GM18526 (cell line): Measurements from ENCODE around the gene TMEM187.

Experiments
- POLR2A ChIP-seq: IDR thresholded peaks from 3 replicates; pipeline ENCODE4 v1.6.1; 2011; ENCODE audit not compliant: insufficient read length; ENCODE audit errors: extremely low read depth

TMEM187 gene

GRCh38 chrX:154016366-154017076, 44.0 kb downstream of the TMEM187 start:
- no peak for TF ChIP-seq POLR2A

GRCh38 chrX:154017766-154018517, 45.4 kb downstream of the TMEM187 start:
- TF ChIP-seq POLR2A, result no peak

DNA sequence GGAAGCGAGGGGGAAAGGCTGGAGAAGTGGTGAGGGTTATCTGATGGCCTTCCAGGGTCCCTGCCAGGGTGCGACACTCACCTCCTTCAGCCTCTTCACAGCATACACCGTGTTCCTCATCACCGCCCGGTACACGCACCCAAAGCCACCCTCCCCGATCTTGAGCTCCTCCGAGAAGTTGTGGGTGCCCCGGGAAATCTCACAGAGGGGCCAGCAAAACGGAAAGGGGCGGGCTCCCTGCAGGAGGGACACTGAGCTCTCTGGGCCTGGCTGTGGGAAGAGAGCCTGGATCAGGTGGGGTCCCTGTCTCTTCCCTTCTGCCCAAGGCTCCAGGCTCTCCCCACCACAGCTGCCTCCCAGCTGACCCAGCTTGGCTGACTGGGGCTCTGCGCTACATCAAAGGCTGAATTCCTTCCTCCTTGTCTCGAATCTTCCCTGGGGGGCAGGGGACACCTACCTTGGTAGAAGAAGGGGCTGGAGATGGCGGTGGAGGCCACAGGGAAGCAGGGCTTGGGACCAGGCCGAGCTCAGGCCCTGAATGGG, 46.0 kb downstream of the TMEM187 start:
- no peak for TF ChIP-seq POLR2A

DNA sequence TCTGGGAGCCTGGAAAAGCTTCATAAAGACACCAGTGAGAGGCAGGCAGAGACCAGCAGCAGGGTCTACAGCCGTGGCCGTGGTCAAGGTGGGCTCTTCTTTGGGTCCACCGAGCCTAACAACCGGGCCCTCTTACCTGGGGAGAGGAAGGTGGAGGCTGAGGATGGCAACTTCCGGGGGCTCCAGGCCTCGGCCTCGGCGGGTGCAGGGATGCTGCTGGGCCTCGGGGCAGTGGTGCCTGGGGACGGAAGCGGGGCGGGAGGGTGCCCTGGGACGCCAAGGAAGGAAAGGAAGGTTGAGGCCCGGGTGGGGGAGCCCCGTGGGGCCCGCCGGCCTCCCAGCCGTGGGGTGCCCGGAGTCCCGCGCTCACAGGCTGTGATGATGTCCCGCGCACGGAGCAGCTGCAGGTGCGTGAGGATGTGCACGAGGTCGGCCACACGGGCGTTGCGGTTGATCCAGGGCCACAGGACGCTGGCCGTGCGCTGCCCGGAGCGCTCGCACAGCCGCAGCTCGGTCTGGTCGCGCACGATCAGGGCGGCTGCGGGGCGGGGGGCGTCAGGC, 46.6 kb downstream of the TMEM187 start:
- no peak for TF ChIP-seq POLR2A

DNA sequence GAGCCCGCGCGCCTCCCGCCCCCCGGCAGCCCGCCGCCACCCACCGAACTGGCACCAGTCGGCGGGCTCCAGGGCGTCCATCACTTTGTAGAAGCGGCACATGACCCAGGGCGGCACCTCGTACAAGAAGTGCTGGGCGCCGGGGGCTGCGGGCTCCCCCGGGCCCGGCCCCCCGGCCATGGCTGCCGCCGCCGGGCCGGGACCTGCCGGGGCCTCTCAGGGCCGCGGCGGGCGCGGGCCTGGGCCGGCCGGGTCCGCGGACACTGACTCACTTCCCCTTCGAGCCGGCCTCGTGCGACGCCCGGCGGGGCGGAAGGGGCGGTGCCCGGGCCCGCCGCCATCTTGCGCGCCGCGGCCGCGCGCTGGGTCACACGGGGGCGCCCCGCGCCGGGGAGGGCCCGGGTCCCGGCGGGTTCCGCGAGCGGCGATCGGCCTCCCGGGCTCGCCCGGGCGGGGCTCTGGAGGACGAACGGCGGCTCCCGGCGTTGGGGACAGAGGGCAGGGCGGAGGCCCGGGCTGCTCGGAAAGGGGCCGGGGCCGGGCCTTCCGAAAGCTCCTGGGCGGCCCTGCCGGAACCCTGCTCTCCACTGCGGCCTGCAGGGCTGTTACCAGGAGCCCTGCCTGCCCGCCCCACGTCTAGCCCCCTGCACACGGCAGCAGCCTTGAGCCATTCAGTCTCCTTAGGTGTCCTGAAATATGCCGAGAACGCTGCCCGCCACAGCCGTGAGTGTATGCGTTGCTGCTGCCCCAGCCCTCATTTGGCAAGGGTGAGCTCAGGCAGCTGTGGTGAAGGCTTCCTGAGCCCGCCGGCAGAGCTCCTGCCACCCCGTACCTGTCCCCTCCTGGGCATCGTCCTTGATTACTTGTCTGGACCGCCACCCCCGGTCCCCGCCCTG, 47.3 kb downstream of the TMEM187 start, which contains the start of gene IRAK1:
IRAK1 (minus strand) TSS at position 270 of the 896 bp plus-strand sequence; CDS start at position 180, 90 bp downstream.
- peak; percentile 34 for TF ChIP-seq POLR2A

DNA sequence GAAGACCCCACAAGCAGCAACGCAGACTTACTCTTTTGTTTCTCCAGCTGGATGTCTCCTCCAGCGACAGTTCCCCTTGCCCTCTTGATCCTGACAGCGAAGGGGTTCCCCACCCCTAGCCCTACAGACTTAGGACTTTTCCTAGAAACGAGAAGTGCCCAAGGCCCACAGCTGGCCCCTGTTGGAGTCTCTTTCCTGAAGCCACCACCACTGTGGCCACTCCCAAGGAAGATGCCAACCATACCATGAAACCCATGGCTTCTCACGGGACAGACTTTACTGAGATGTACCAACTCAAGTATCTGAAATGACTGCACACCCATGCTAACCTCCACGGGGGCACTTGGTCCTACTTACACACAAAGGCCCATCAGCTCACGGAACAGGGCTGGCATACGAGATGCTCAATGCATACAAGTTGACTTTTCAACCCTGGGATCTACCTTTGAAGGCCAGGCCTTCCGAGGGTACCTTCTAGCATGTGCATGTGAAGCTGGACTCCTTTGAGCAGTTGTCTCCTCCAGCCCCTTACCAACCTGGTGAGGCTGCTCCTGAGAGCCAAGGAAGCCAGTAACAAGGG, 48.1 kb downstream of the TMEM187 start:
- no peak for TF ChIP-seq POLR2A

GRCh38 chrX:154021131-154021611, 48.6 kb downstream of the TMEM187 start:
- no peak for TF ChIP-seq POLR2A

- TF ChIP-seq POLR2A, result no peak
Observed at GRCh38 chrX:154022108-154022507, 49.6 kb downstream of the TMEM187 start.

- TF ChIP-seq POLR2A, result no peak
Observed at GRCh38 chrX:154023276-154024000, 50.9 kb downstream of the TMEM187 start.

- no peak for TF ChIP-seq POLR2A
Observed at GRCh38 chrX:154024271-154024670, 51.7 kb downstream of the TMEM187 start.

- no peak for TF ChIP-seq POLR2A
Observed at GRCh38 chrX:154025230-154025629, 52.7 kb downstream of the TMEM187 start.

DNA sequence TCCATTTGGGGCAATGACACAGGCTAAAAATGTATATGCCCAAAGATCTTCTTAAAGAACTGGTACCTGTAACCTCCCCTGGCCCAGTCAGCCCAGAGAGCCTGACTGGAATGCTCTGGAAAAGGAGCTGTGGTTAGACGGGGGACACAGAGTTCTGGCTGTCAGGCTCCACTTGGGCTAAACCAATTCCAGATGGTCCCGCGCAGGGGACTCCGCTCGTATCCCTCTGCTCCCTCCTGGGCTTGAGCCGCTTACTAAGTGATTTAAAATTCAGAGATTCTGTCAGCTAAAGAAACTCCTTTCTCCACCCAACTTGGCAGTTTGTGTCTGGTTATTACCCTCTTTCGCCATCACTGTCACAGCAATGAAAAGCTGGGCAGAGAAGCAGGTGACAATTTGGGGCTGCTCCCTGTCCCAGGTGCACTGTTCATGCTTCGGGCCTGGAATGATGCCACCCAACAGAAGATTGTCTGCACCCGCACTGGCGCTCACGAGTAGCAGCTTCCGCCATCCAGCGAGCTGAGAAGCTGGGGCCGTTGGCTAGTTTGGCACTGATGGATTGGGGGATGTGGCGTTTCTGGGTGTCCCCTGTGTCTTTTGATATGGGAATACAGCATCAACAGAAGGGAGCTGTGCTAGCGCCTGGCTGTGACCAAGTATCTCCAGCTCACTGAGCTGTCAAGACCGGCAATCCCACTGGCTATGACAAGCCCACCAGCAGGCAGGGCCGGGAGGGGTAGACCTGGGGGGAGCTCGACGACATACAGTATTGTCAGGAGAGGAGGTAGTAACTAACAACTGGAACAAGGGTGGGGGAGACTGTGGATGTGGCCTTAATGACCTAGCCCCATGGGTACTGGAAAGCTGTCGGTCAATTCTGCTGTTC, 53.8 kb downstream of the TMEM187 start:
- no peak for TF ChIP-seq POLR2A

- no peak for TF ChIP-seq POLR2A
Observed at GRCh38 chrX:154027022-154027402, 54.5 kb downstream of the TMEM187 start.
